ENCODE measurements around the gene ZMIZ1.

ZMIZ1 gene

GRCh38 chr10:79193694-79194382 lies 125.1 kb downstream of the ZMIZ1 start:
- DNase-seq = peak; percentile 68
- Histone ChIP-seq H3K27me3 (no peaks in the 10 kb centered on the region), H3K36me3 (peaks cover 13% of the 10 kb centered on the region), H3K4me3 (ENCODE audit: low read depth, low read length) (no peak overlapping the region), H3K4me1 (peaks cover 52% of the 10 kb centered on the region), H3K9me3 (no peaks in the 10 kb centered on the region)
- TF ChIP-seq, protein P1, sequence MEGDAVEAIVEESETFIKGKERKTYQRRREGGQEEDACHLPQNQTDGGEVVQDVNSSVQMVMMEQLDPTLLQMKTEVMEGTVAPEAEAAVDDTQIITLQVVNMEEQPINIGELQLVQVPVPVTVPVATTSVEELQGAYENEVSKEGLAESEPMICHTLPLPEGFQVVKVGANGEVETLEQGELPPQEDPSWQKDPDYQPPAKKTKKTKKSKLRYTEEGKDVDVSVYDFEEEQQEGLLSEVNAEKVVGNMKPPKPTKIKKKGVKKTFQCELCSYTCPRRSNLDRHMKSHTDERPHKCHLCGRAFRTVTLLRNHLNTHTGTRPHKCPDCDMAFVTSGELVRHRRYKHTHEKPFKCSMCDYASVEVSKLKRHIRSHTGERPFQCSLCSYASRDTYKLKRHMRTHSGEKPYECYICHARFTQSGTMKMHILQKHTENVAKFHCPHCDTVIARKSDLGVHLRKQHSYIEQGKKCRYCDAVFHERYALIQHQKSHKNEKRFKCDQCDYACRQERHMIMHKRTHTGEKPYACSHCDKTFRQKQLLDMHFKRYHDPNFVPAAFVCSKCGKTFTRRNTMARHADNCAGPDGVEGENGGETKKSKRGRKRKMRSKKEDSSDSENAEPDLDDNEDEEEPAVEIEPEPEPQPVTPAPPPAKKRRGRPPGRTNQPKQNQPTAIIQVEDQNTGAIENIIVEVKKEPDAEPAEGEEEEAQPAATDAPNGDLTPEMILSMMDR (IDR thresholded peaks at IDR 0.05; ENCODE audit: low read depth, low read length) = no peak

DNA sequence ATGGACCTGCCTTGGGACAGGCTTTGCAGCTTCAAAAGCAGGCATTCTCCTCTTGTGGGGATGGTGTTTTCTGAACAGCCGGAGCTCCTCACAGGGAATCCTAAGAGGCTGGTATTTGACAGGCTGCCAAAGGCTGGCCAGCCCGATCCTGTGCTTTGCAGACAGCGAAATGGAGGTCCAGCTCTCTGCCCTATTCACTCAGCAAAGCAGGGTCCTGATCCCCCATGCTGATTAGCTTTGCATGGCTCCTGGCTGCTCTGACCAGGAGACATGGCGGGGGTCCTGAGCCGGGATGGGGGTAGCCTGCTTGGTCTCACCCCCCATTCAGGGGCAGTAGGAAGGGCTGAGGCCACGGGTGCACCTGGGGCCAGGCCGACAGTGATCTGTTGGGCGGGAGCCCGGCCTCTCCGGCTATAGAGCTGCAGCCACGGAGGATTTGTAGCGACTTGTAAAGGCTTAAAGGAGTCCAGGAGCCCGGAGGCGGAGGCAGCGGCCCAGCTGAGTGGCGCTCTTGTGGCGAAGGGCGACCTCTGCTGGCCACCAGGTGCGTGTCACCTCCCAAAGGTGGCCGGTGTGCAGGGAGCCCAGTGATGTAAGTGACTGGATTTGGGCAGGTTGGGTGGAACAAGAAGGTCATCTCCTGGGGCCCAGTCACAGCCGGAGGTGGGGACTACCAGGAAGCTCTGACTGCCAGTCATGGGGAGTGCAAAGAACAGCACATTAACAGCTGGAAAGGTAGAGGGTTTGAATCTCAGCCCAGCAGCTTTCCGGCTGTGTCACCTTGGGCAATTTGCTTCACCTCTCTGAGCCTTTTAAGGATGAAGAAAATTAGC lies 126.5 kb downstream of the ZMIZ1 start:
- H3K27me3 ChIP-seq = no peaks in the 10 kb centered on the region
- DNase-seq = peak; percentile 88
- no peak overlapping the region for H3K4me3 ChIP-seq (ENCODE audit: low read depth, low read length)
- no peaks in the 10 kb centered on the region for H3K9me3 ChIP-seq
- peaks cover 13% of the 10 kb centered on the region for H3K36me3 ChIP-seq
- peaks cover 43% of the 10 kb centered on the region for H3K4me1 ChIP-seq
- TF ChIP-seq, protein P1 (IDR thresholded peaks at IDR 0.05; ENCODE audit: low read depth, low read length) = peak; percentile 85

GRCh38 chr10:79196470-79197461 lies 128.0 kb downstream of the ZMIZ1 start:
- H3K4me3 ChIP-seq (ENCODE audit: low read depth, low read length) = no peak overlapping the region
- peaks cover 38% of the 10 kb centered on the region for H3K4me1 ChIP-seq
- H3K27me3 ChIP-seq = no peaks in the 10 kb centered on the region
- H3K9me3 ChIP-seq = no peaks in the 10 kb centered on the region
- TF ChIP-seq, protein P1 (IDR thresholded peaks at IDR 0.05; ENCODE audit: low read depth, low read length) = peak; percentile 83
- H3K36me3 ChIP-seq = peaks cover 19% of the 10 kb centered on the region
- peak; percentile 84 for DNase-seq

DNA sequence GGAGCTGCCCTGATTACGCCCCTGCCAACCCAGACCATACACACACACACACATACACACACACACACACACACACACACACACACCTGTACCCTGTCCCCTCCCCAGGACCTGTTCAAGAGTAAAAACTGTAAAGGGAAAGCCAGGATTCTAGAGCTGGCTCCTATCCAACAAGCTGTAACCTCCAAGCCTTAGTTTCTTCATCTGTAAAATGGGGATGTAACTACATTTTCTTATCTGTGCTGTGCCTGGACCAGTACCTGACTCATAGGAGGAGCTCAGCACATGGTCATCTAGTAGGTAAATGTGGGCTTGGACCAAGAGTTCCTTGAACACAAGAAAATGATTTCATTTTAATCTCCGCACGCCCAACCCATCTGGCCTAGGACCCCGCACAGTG lies 128.8 kb downstream of the ZMIZ1 start:
- no peak overlapping the region for H3K4me3 ChIP-seq (ENCODE audit: low read depth, low read length)
- DNase-seq = no peak
- H3K27me3 ChIP-seq = no peaks in the 10 kb centered on the region
- H3K9me3 ChIP-seq = no peaks in the 10 kb centered on the region
- TF ChIP-seq, protein P1 (IDR thresholded peaks at IDR 0.05; ENCODE audit: low read depth, low read length) = no peak
- H3K4me1 ChIP-seq = peaks cover 30% of the 10 kb centered on the region
- H3K36me3 ChIP-seq = peaks cover 21% of the 10 kb centered on the region

DNA sequence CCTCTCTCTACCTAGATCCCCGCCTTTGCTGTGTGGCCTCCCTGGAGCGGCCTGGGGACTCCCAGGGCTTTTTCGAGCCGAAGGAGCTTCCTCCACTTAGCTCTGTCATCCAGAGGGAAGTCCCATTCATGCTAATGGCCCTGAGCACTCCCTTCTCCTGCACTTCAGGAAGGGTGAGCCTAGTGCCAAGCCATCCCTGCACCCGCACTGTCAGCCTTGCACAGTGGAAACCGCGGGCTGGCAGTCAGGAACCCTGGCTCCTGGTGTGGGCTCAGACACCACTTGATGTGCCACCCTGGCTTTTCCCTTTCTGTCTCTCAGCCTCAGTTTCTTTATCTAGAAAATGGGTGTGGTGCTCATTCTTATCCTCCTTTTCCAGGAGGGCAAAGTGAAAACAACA lies 131.6 kb downstream of the ZMIZ1 start:
- H3K4me3 ChIP-seq (ENCODE audit: low read depth, low read length) = no peak overlapping the region
- DNase-seq = no peak
- no peaks in the 10 kb centered on the region for H3K9me3 ChIP-seq
- H3K27me3 ChIP-seq = no peaks in the 10 kb centered on the region
- TF ChIP-seq, protein P1 (IDR thresholded peaks at IDR 0.05; ENCODE audit: low read depth, low read length) = no peak
- peaks cover 42% of the 10 kb centered on the region for H3K36me3 ChIP-seq
- peaks cover 28% of the 10 kb centered on the region for H3K4me1 ChIP-seq
